Neural progenitor cell (in vitro differentiated cells): ENCODE data around the gene HDAC4.

Experiments used
- CTCF ChIP-seq: fragments of 200-600 bp; sonication (generic); IDR thresholded peaks from 2 replicates; pipeline ENCODE4 v1.5.1; 2017; ENCODE audit warnings: antibody characterized with exemption, mild to moderate bottlenecking
- EZH2 ChIP-seq: fragments of 200-600 bp; sonication (generic); IDR thresholded peaks from 2 replicates; pipeline ENCODE4 v1.6.1; 2017; ENCODE audit warnings: antibody characterized with exemption, mild to moderate bottlenecking, moderate library complexity
- EZH2phosphoT487 ChIP-seq: fragments of 200-600 bp; sonication (generic); IDR thresholded peaks from 2 replicates; pipeline ENCODE4 v1.6.1; 2017; ENCODE audit warnings: antibody characterized with exemption

- TF ChIP-seq CTCF (no peak), EZH2 (no peak), EZH2phosphoT487 (no peak)
Observed at GRCh38 chr2:239122421-239123110, 278.3 kb downstream of the HDAC4 start.
